ENCODE data around the gene TRIM10.
"Not testable (repeated sequence)": the region's sequence is repeated elsewhere in the genome, so short reads cannot be mapped to it uniquely, and the experiment has no call there.

TRIM10 gene

DNA sequence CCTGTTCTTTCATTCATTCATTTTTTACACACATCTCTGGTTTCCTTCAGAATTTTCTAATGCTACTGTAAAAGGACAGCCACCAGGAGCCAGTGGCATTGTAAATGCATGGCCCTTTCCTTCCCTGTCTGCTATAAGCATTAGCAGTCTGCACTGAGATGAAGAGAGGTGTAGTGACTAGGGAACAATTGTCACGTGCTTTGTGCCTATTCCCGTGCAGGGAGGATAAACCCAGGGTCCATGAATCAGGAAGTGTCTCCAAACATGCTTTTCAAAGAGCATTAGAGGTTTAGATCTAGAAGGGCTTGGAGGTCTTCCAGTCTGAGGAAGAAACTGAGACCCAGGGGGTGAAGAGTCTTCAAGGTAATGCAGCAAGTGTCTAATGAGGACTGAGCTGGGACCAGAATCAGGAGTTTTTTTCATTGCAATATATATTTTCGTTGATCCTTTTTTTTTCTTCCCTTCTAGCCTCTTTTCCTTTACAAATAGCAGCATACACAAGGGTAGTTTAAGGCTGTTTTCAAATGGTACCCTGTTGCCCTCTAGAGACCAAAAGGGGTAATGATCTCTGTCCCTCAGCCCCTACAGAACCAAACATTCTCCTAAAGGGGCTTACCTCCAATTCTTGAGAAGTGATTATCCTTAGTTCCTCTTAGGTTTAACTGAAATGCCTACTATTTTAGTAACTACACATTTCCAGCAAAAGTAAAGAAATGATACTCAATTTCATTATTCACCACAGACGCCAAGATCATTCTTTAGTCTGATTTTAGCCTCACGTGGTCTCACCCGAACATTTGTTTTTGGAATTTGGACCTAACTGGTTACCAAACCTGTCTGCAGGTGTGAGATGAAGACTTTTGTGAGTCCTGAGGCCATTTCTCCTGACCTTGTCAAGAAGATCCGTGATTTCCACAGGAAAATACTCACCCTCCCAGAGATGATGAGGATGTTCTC, 8.9 kb upstream of the TRIM10 start:
- Histone ChIP-seq H3K9me3 (ENCODE audit: severe bottlenecking) (no peaks in the 10 kb centered on the region), H3K4me3 (ENCODE audit: low read depth, low read length) (no peak overlapping the region), H3K27ac (no peak overlapping the region), H3K27me3 (ENCODE audit: insufficient read depth, low read depth, severe bottlenecking) (peaks cover 57% of the 10 kb centered on the region), H3K36me3 (no peaks in the 10 kb centered on the region)
- TF ChIP-seq CTCF (IDR thresholded peaks at IDR 0.05; ENCODE audit: low read depth, low read length) = peak; percentile 84
- DNase-seq = no peak

GRCh38 chr6:30168741-30169140, 7.7 kb upstream of the TRIM10 start:
- Histone ChIP-seq H3K27me3 (ENCODE audit: insufficient read depth, low read depth, severe bottlenecking) (peaks cover 68% of the 10 kb centered on the region), H3K36me3 (no peaks in the 10 kb centered on the region), H3K4me3 (ENCODE audit: low read depth, low read length) (no peak overlapping the region), H3K27ac (no peak overlapping the region), H3K9me3 (ENCODE audit: severe bottlenecking) (no peaks in the 10 kb centered on the region)
- no peak for TF ChIP-seq CTCF (IDR thresholded peaks at IDR 0.05; ENCODE audit: low read depth, low read length)
- no peak for DNase-seq

DNA sequence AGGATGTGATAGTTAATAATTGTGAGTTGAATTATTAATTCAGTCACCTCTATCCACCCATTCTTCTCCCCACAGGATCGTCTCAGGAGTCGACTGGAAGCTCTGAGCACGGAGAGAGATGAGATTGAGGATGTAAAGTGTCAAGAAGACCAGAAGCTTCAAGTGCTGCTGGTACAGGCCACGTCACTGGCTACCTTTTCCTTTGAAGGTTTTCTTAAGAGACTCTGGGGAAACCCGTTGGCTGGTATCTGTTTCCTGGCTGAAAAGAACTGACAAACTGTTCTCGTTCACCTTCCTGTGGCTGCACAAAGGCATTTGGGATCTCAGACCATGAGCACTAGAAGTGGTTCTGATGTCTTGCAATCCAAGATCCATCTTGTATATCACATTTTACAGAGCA, 6.1 kb upstream of the TRIM10 start:
- Histone ChIP-seq H3K4me3 (ENCODE audit: low read depth, low read length) (no peak overlapping the region), H3K27ac (no peak overlapping the region), H3K27me3 (ENCODE audit: insufficient read depth, low read depth, severe bottlenecking) (peaks cover 79% of the 10 kb centered on the region), H3K9me3 (ENCODE audit: severe bottlenecking) (no peaks in the 10 kb centered on the region), H3K36me3 (no peaks in the 10 kb centered on the region)
- no peak for TF ChIP-seq CTCF (IDR thresholded peaks at IDR 0.05; ENCODE audit: low read depth, low read length)
- no peak for DNase-seq

GRCh38 chr6:30165238-30165637, 4.2 kb upstream of the TRIM10 start:
- not testable (repeated sequence) for H3K36me3 ChIP-seq; H3K4me3 ChIP-seq (ENCODE audit: low read depth, low read length); DNase-seq

DNA sequence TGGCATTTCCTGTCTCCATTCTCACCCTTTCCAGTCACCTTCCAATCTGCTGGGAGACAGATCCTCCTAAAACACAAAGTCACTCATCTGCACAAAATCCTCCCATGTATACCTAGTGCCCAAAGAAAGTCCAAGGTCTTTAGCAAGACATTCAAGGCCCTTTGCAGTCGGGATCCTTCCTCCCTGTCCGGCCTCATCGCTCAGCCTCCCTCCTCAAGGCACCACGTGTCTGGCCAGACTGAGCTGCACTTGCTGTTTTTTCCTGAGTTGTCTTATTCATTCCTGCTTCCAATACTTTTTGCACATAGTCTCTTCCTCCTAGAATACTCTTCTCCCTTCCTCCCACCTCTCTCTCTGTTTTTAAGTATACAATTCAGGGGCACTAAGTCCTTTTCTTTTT, 3.7 kb upstream of the TRIM10 start:
- Histone ChIP-seq H3K9me3 (ENCODE audit: severe bottlenecking) (no peaks in the 10 kb centered on the region), H3K4me3 (ENCODE audit: low read depth, low read length) (no peak overlapping the region), H3K27ac (no peak overlapping the region), H3K27me3 (ENCODE audit: insufficient read depth, low read depth, severe bottlenecking) (peaks cover 76% of the 10 kb centered on the region), H3K36me3 (no peaks in the 10 kb centered on the region)
- DNase-seq = no peak
- no peak for TF ChIP-seq CTCF (IDR thresholded peaks at IDR 0.05; ENCODE audit: low read depth, low read length)

More at GRCh38 chr6:30165238-30165637, 4.2 kb upstream of the TRIM10 start:
- H3K9me3 ChIP-seq (ENCODE audit: severe bottlenecking); H3K27ac ChIP-seq: not testable (repeated sequence)
- peaks cover 72% of the 10 kb centered on the region for H3K27me3 ChIP-seq (ENCODE audit: insufficient read depth, low read depth, severe bottlenecking)

DNA sequence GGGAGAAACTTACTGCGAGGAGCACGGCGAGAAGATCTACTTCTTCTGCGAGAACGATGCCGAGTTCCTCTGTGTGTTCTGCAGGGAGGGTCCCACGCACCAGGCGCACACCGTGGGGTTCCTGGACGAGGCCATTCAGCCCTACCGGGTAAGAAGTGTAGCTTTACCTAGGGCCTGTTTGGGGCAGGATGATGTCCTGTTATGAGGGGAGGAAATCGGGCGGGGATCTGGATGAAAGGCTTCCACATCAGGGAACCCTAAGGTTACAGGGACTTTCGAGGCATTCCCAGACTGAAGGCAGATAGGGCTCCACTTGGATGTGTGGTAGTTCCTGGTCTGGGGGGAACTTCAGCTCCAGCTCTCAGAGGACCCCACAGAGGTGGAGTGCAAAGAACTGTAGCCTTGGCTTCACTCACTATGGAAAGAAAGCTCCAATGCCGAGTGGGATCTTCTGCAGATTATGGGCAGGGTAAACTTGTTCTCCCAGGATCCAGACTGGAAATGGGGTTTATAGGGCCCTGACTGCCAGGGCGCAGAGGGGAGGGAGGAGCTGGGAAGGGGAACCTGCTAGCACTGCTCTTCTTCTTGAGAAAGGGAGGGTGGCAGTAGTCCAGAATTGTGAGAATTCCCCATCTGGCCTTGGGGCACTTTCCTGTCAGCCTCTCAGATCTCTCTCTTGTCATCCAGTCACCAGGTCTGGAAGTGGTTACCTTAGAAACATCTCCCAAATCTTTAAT, 3.1 kb upstream of the TRIM10 start:
- no peak for TF ChIP-seq CTCF (IDR thresholded peaks at IDR 0.05; ENCODE audit: low read depth, low read length)
- no peak overlapping the region for H3K4me3 ChIP-seq (ENCODE audit: low read depth, low read length)
- H3K36me3 ChIP-seq = no peaks in the 10 kb centered on the region
- H3K27ac ChIP-seq = no peak overlapping the region
- no peak for DNase-seq
- H3K9me3 ChIP-seq (ENCODE audit: severe bottlenecking) = no peaks in the 10 kb centered on the region
- H3K27me3 ChIP-seq (ENCODE audit: insufficient read depth, low read depth, severe bottlenecking) = peaks cover 81% of the 10 kb centered on the region

All from WERI-Rb-1 (cell line).